Measurements from ENCODE around the gene ZFP14.

The ZFP14 gene

DNA sequence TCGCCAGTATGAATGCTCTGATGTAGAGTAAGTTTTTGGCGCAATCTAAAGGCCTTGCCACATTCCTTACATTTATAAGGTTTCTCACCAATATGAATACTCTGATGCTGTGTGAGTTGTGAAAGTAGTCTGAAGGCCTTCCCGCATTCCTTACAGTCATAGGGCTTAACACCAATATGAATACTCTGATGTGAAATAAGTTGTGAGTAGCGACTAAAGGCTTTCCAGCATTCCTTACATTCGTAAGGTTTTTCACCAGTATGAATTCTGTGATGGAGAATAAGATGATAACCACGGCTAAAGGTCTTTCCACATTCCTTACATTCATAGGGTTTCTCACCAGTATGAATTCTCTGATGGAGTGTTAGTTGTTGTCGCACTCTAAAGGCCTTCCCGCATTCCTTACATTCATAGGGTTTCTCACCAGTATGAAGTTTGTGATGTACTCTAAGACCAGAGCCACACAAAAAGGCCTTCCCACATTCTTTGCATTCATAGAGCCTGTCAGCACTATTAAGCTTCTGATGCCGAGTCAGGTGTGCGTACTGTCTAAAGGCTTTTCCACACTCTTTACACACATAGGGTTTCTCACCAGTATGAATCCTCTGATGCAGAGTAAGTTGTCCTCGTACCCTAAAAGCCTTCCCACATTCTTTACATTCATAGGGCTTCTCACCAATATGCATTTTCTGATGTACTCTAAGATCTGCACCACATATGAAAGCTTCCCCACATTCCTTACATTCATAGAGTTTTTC is 14.1 kb upstream of the ZFP14 start:
- DNase-seq (ENCODE audit: low read depth in 2 of 2), result no peak
- H3K4me3 ChIP-seq (replicated peaks in 1 of 2; ENCODE audit: low read depth in 2 of 2, low read length in 2 of 2), result no peak overlapping the region
- TF ChIP-seq, protein P1, sequence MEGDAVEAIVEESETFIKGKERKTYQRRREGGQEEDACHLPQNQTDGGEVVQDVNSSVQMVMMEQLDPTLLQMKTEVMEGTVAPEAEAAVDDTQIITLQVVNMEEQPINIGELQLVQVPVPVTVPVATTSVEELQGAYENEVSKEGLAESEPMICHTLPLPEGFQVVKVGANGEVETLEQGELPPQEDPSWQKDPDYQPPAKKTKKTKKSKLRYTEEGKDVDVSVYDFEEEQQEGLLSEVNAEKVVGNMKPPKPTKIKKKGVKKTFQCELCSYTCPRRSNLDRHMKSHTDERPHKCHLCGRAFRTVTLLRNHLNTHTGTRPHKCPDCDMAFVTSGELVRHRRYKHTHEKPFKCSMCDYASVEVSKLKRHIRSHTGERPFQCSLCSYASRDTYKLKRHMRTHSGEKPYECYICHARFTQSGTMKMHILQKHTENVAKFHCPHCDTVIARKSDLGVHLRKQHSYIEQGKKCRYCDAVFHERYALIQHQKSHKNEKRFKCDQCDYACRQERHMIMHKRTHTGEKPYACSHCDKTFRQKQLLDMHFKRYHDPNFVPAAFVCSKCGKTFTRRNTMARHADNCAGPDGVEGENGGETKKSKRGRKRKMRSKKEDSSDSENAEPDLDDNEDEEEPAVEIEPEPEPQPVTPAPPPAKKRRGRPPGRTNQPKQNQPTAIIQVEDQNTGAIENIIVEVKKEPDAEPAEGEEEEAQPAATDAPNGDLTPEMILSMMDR (IDR thresholded peaks at IDR 0.05; ENCODE audit: low read depth, low read length), result no peak

GRCh38 chr19:36379510-36379819 is 464 bp upstream of the ZFP14 start:
- H3K4me3 ChIP-seq (replicated peaks in 1 of 2; ENCODE audit: low read depth in 2 of 2, low read length in 2 of 2), result peak overlapping the region; percentile 88 to 90
- TF ChIP-seq, protein P1 (IDR thresholded peaks at IDR 0.05; ENCODE audit: low read depth, low read length), result no peak
- DNase-seq (ENCODE audit: low read depth in 2 of 2), result no peak

GRCh38 chr19:36377541-36378178 is 1.3 kb downstream of the ZFP14 start:
- no peak for DNase-seq (ENCODE audit: low read depth in 2 of 2)
- peak overlapping the region; percentile 88 to 90 for H3K4me3 ChIP-seq (replicated peaks in 1 of 2; ENCODE audit: low read depth in 2 of 2, low read length in 2 of 2)
- TF ChIP-seq, protein P1 (IDR thresholded peaks at IDR 0.05; ENCODE audit: low read depth, low read length), result no peak

GRCh38 chr19:36373638-36374156 is 5.3 kb downstream of the ZFP14 start:
- H3K4me3 ChIP-seq (replicated peaks in 1 of 2; ENCODE audit: low read depth in 2 of 2, low read length in 2 of 2), result no peak overlapping the region
- TF ChIP-seq, protein P1 (IDR thresholded peaks at IDR 0.05; ENCODE audit: low read depth, low read length), result no peak
- DNase-seq (ENCODE audit: low read depth in 2 of 2), result no peak

GRCh38 chr19:36371886-36372285 is 7.1 kb downstream of the ZFP14 start:
- TF ChIP-seq, protein P1 (IDR thresholded peaks at IDR 0.05; ENCODE audit: low read depth, low read length), result no peak
- no peak overlapping the region for H3K4me3 ChIP-seq (replicated peaks in 1 of 2; ENCODE audit: low read depth in 2 of 2, low read length in 2 of 2)
- DNase-seq (ENCODE audit: low read depth in 2 of 2), result no peak

DNA sequence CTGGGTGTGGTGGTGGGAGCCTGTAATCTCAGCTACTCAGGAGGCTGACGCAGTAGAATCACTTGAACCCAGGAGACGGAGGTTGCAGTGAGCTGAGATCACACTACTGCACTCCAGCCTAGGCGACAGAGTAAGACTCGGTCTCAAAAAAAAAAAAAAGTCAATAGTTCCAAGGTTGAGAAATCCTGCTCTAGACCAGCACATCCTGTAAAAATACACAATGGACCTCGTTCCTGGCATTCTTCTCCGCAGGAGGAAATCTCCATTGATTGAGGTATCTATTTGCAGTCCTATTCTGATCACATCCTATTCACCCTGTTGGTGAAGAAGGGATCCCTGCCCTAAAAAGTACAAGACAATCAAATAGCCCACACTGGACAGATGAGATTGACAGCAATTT is 15.2 kb downstream of the ZFP14 start:
- TF ChIP-seq, protein P1 (IDR thresholded peaks at IDR 0.05; ENCODE audit: low read depth, low read length), result no peak
- H3K4me3 ChIP-seq (replicated peaks in 1 of 2; ENCODE audit: low read depth in 2 of 2, low read length in 2 of 2), result no peak overlapping the region
- DNase-seq (ENCODE audit: low read depth in 2 of 2), result no peak
